GM19351 (cell line): Measurements from ENCODE around the gene GNGT1.

ENCODE experiments used
- ATAC-seq: cut with Tn5 transposase; IDR thresholded peaks from one replicate; pipeline ENCODE4 v1.9.1; 2021; ENCODE audit warnings: mild to moderate bottlenecking, moderate library complexity; ENCODE audit not compliant: unreplicated experiment

Gene GNGT1

GRCh38 chr7:93938293-93938692 is 31.9 kb downstream of the GNGT1 start:
- ATAC-seq = no peak

- no peak for ATAC-seq
Measured at GRCh38 chr7:93941945-93942344, 35.6 kb downstream of the GNGT1 start.

DNA sequence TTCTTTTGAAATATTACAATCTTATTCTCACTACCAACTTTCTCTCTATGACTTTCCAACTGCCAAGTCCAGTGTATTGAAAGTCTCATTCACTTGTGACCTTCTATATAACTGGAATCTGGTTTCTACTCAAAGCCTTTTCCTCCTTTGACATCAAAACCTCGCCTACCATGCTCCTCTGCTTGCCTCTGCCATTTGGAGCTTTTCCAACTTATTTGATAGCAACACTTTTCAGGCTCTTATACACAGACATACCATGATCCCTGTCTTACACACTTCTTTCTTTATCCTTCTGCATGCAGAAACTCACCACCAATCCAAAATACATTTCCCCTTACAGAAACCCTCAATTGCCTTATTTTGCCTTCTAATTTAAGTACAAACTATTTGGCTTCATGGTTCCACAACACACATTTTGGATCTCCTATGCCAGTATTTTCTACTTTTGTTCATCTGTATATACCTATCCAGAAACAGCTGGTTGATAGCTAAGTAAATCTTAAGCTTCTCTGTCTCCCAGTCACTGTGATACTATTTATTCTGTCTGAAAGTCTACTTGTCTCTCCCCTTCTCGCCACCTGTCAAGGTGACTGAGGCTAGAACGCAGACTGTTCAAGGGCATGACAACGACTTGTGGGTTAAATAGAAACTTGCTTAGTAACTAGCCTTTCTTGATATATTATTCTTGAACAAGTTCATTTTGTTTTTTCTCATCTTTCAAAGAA is 37.6 kb downstream of the GNGT1 start:
- ATAC-seq = peak; percentile 40

- no peak for ATAC-seq
Measured at GRCh38 chr7:93944673-93945072, 38.3 kb downstream of the GNGT1 start.

DNA sequence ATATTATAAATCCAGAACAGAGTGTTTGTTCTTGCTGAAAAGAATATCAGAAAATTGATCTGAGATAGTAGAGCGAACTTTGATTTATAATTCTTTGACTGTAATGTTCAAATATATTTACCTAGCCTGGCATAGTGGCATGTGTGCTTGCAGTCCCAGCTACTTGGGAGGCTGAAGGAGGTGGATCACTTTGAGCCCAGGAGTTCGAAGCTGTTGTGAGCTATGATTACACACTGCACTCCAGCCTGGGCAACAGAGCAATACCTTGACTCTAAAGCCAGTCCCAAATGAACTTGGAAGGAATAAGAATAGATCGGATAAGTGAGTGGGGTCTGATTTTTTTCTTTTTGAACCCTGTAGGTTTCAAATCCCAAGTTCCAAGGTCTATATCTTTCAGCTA is 38.7 kb downstream of the GNGT1 start:
- no peak for ATAC-seq

- ATAC-seq = no peak
Measured at GRCh38 chr7:93945756-93946535, 39.6 kb downstream of the GNGT1 start.

GRCh38 chr7:93948106-93948505 is 41.7 kb downstream of the GNGT1 start:
- no peak for ATAC-seq

GRCh38 chr7:93948873-93949272 is 42.5 kb downstream of the GNGT1 start:
- ATAC-seq = no peak

GRCh38 chr7:93949423-93949822 is 43.1 kb downstream of the GNGT1 start:
- no peak for ATAC-seq

GRCh38 chr7:93955304-93955703 is 48.9 kb downstream of the GNGT1 start:
- peak; percentile 87 for ATAC-seq

- ATAC-seq = peak; percentile 56
Measured at GRCh38 chr7:93957767-93958166, 51.4 kb downstream of the GNGT1 start.

DNA sequence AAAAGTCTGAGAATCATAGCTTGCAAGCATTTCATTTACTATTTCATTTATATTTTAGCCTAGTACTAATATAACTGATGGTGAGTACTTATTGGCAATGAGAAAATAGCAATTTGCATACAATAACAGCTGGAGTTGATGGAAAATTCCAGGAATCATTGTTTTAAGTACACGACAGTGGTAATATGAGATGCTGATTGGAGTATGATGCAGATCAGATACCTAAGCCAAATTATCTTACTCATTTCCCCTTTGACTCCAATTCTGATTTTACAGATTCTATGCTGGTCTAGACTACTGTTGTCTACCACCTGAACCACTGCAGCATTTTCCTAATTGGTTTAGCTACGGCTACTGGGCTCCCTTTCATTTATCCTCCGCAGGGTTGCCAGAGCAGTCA is 51.8 kb downstream of the GNGT1 start:
- no peak for ATAC-seq

- peak; percentile 44 for ATAC-seq
Measured at GRCh38 chr7:93958651-93959050, 52.3 kb downstream of the GNGT1 start.
